Endothelial cell of umbilical vein (primary cell): ENCODE data around the gene MYO1E. TPM values are rescaled to one million over a fixed set of nuclear protein-coding genes. Genes with fewer than 3 reads are reported as not detected.

Experiments
- BruUV-seq: library from RNA; stranded (reverse); fragments of 400-500 nt; replicated peaks from 2 replicates; lab custom pipeline; 2021; lab: Mats Ljungman, UMichigan
- CTCF ChIA-PET: fragments of 300-600, 350-600 bp; sonication (Branson Sonifier 250); formaldehyde crosslinking; loops from one replicate; lab custom pipeline; 2021; ENCODE audit warnings: antibody characterized with exemption, inconsistent platforms; lab: Charles Lee
- POLR2A ChIA-PET: fragments of 300-600, 350-600 bp; sonication (Branson Sonifier 250); formaldehyde crosslinking; loops from one replicate; lab custom pipeline; 2021; ENCODE audit warnings: antibody characterized with exemption, inconsistent platforms; lab: Charles Lee
- DNase-seq: peaks from one replicate; pipeline ENCODE4 v3.0.0-alpha.2; 2011; ENCODE audit warnings: low read depth, low spot score
- FAIRE-seq: peaks from 2 replicates; lab custom pipeline; 2011; peaks lifted over from hg19 to GRCh38; lab: Jason Lieb, UNC
- H2AFZ ChIP-seq: 2 replicates; pipeline ENCODE4 v1.6.0; 2012; ENCODE audit warnings: low read depth, low read length, control low read depth, inconsistent platforms
- H3K27ac ChIP-seq: 2 replicates; pipeline ENCODE4 v1.5.1; 2011; ENCODE audit warnings: low read depth, mild to moderate bottlenecking, control low read depth, low read length, moderate library complexity; ENCODE audit not compliant: insufficient read depth
- H3K27me3 ChIP-seq, 2 experiments: 2 replicates each; pipeline versions ENCODE4 v1.6.0 to v1.6.1; 2011; ENCODE audit warnings: low read length in 2 of 2, mixed read lengths in 1 of 2; ENCODE audit not compliant: control insufficient read depth in 2 of 2, insufficient read depth in 2 of 2
- H3K36me3 ChIP-seq, 2 experiments: 2 replicates in 1 of 2; 3 replicates in 1 of 2; pipeline ENCODE4 v1.5.1; 2011; ENCODE audit warnings: low read length in 2 of 2, mild to moderate bottlenecking in 1 of 2, moderate library complexity in 1 of 2; ENCODE audit not compliant: control insufficient read depth in 2 of 2, insufficient read depth in 2 of 2; ENCODE audit errors: extremely low read depth in 1 of 2
- H3K4me1 ChIP-seq: 3 replicates; pipeline ENCODE4 v1.5.1; 2011; ENCODE audit warnings: mild to moderate bottlenecking, low read length; ENCODE audit not compliant: control insufficient read depth, insufficient read depth; ENCODE audit errors: extremely low read depth
- H3K4me2 ChIP-seq: 2 replicates; pipeline ENCODE4 v1.6.1; 2011; ENCODE audit warnings: low read length, control low read depth, mixed read lengths; ENCODE audit not compliant: insufficient read depth
- H3K4me3 ChIP-seq, 3 experiments: fragments of 200-600 bp in 1 of 3; sonication (generic), shearing (Covaris generic) in 1 of 3; replicated peaks in 1 of 3; 2 replicates each; pipeline ENCODE4 v1.5.1; 2011 to 2016; ENCODE audit warnings: control low read depth in 3 of 3, low read length in 3 of 3, mild to moderate bottlenecking in 2 of 3, inconsistent platforms in 1 of 3, low read depth in 1 of 3, moderate library complexity in 1 of 3; ENCODE audit not compliant: insufficient read depth in 1 of 3
- H3K79me2 ChIP-seq: 2 replicates; pipeline ENCODE4 v1.6.0; 2012; ENCODE audit warnings: low read length, inconsistent platforms; ENCODE audit not compliant: control insufficient read depth, insufficient read depth
- H3K9ac ChIP-seq: replicated peaks from 2 replicates; pipeline ENCODE3; 2011; ENCODE audit warnings: low read length, control low read depth; ENCODE audit not compliant: insufficient read depth; ENCODE audit errors: extremely low read depth
- H3K9me1 ChIP-seq: replicated peaks from 3 replicates; pipeline ENCODE4 v1.6.0; 2011; ENCODE audit warnings: mild to moderate bottlenecking, low read length; ENCODE audit not compliant: control insufficient read depth, insufficient read depth; ENCODE audit errors: extremely low read depth
- H3K9me3 ChIP-seq: replicated peaks from 2 replicates; pipeline ENCODE4 v1.5.1; 2012; ENCODE audit warnings: low read length, inconsistent platforms; ENCODE audit not compliant: control insufficient read depth, insufficient read depth
- H4K20me1 ChIP-seq: replicated peaks from 2 replicates; pipeline ENCODE3; 2011; ENCODE audit warnings: mild to moderate bottlenecking, low read length; ENCODE audit not compliant: control insufficient read depth, insufficient read depth; ENCODE audit errors: extremely low read depth
- CTCF ChIP-seq, 2 donors: IDR thresholded peaks; 1 replicate in 1 of 2; 2 replicates in 1 of 2; pipeline ENCODE4 v1.5.1; 2011; ENCODE audit warnings: low read length in 2 of 2, mild to moderate bottlenecking in 2 of 2, moderate library complexity in 2 of 2, control low read depth in 1 of 2, inconsistent platforms in 1 of 2, low read depth in 1 of 2; ENCODE audit not compliant: insufficient read depth in 1 of 2; ENCODE audit errors: extremely low read depth in 1 of 2
- EZH2 ChIP-seq: IDR thresholded peaks from 2 replicates; pipeline ENCODE4 v1.6.1; 2012; ENCODE audit warnings: borderline replicate concordance, low read depth, mild to moderate bottlenecking, moderate library complexity, low read length, inconsistent platforms; ENCODE audit not compliant: severe bottlenecking
- FOS ChIP-seq: IDR thresholded peaks from 2 replicates; pipeline ENCODE4 v1.6.1; 2011; ENCODE audit warnings: mild to moderate bottlenecking, low read length, moderate library complexity, borderline replicate concordance; ENCODE audit not compliant: insufficient read depth
- GATA2 ChIP-seq: IDR thresholded peaks from 2 replicates; pipeline ENCODE4 v1.7.0; 2011; ENCODE audit warnings: low read depth, mild to moderate bottlenecking, moderate library complexity, mixed read lengths, low read length; ENCODE audit not compliant: insufficient read length, insufficient read depth
- JUN ChIP-seq: IDR thresholded peaks from 2 replicates; pipeline ENCODE4 v1.6.1; 2011; ENCODE audit warnings: borderline replicate concordance, low read depth; ENCODE audit not compliant: insufficient read length, insufficient read depth
- MYC ChIP-seq: IDR thresholded peaks from one replicate; pipeline ENCODE4 v1.6.1; 2011; ENCODE audit warnings: mild to moderate bottlenecking, low read depth, low read length
- POLR2A ChIP-seq: IDR thresholded peaks from 2 replicates; pipeline ENCODE4 v1.6.1; 2012; ENCODE audit warnings: low read depth, mild to moderate bottlenecking, control low read depth, low read length
- POLR2AphosphoS5 ChIP-seq: IDR thresholded peaks from 2 replicates; pipeline ENCODE4 v1.6.1; 2012; ENCODE audit warnings: low read depth, mild to moderate bottlenecking, control low read depth, low read length, moderate library complexity; ENCODE audit not compliant: insufficient read depth
- dilution Hi-C: fragments of 300-500 bp; cut with MboI; formaldehyde crosslinking; loops from one replicate; pipeline ENCODE4 v1.15.0; 2019; ENCODE audit warnings: low sequenced_read_pairs; ENCODE audit not compliant: extremely low pct_ligation_motif_present
- intact Hi-C: fragments of 100-400 bp; cut with micrococcal nuclease; formaldehyde crosslinking; loops from one replicate; pipeline ENCODE4 v1.10.0; 2022
- polyA plus RNA-seq, 4 experiments: library from polyadenylated mRNA; depleted of rRNA in 3 of 4; stranded (reverse) in 3 of 4; unstranded in 1 of 4; fragments of >200 nt; gene quantifications; 2 replicates each; pipeline versions ENCODE4 v1.2.1 to v1.2.3, GENCODE V29; 2011 to 2012; ENCODE audit warnings: missing spikeins in 1 of 4
- total RNA-seq: library from RNA; stranded (reverse); gene quantifications from 2 replicates; pipeline ENCODE4 v1.2.3, GENCODE V29; 2021

Gene MYO1E
- total and polyA plus RNA-seq, 2 donors (not counting 3 experiments of a cell fraction or from before 2014, with no cell fraction given), result 31.6 to 218 TPM

- dilution Hi-C loops, result no loop called here
- H3K27ac ChIP-seq, result no peak overlapping the region
- peaks cover 84% of the 10 kb centered on the region for H3K79me2 ChIP-seq
- CTCF ChIA-PET, result no interaction called here
- no peak overlapping the region for H2AFZ ChIP-seq
- peaks cover 0 to 1% of the 10 kb centered on the region in 2 experiments for H3K36me3 ChIP-seq
- H3K4me1 ChIP-seq, result peaks cover 20% of the 10 kb centered on the region
- H3K9me3 ChIP-seq, result no peaks in the 10 kb centered on the region
- no peak for TF ChIP-seq GATA2
- no peak for TF ChIP-seq POLR2AphosphoS5
- no peak for TF ChIP-seq CTCF (IDR thresholded peaks at IDR 0.05; ENCODE audit: extremely low read depth in 1 of 2, insufficient read depth in 1 of 2, low read depth in 1 of 2, low read length in 2 of 2)
- no peak for TF ChIP-seq MYC
- no peak for TF ChIP-seq JUN
- TF ChIP-seq POLR2A, result no peak
- no peak for TF ChIP-seq FOS
- TF ChIP-seq EZH2, result no peak
- no peaks in the 10 kb centered on the region for H3K27me3 ChIP-seq
- BruUV-seq, result no TSS peak
- H3K4me2 ChIP-seq, result no peak overlapping the region
- intact Hi-C loops, result no loop called here
- no peak overlapping the region for H3K4me3 ChIP-seq
- H3K9me1 ChIP-seq, result no peaks in the 10 kb centered on the region
- no peak overlapping the region for H3K9ac ChIP-seq
- POLR2A ChIA-PET, result no interaction called here
- H4K20me1 ChIP-seq, result peaks cover 4% of the 10 kb centered on the region
- FAIRE-seq (no peak), DNase-seq (no peak)
These were observed 10.3 kb downstream of the MYO1E start for GRCh38 chr15:59362331-59362730.
